GM12872 (cell line): ENCODE results near the gene TAF1C.

Experiments
- TF ChIP-seq, protein P1 (sequence below): IDR thresholded peaks from 3 replicates; pipeline ENCODE4 v1.5.1; 2011; ENCODE audit warnings: low read depth, mild to moderate bottlenecking, low read length, moderate library complexity; ENCODE audit not compliant: insufficient read depth

TAF1C gene

DNA sequence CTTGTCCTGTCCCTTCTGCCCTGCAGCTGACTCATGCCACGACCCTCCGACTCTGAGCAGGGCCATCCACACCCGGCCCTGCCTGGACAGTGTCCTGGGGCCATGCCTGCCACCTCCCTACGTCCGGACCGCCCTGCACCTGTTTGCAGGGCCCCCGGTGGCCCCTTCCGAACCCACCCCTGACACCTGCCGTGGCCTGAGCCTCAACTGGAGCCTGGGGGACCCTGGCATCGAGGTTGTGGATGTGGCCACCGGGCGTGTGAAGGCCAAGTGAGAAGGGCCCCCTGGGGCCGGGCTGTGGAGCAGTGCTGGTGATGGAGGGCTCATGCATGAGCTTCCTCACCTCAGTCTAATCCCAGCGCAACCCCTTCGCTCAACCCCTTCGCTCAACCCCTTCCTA lies 9.2 kb upstream of the TAF1C start:
- TF ChIP-seq, protein P1, sequence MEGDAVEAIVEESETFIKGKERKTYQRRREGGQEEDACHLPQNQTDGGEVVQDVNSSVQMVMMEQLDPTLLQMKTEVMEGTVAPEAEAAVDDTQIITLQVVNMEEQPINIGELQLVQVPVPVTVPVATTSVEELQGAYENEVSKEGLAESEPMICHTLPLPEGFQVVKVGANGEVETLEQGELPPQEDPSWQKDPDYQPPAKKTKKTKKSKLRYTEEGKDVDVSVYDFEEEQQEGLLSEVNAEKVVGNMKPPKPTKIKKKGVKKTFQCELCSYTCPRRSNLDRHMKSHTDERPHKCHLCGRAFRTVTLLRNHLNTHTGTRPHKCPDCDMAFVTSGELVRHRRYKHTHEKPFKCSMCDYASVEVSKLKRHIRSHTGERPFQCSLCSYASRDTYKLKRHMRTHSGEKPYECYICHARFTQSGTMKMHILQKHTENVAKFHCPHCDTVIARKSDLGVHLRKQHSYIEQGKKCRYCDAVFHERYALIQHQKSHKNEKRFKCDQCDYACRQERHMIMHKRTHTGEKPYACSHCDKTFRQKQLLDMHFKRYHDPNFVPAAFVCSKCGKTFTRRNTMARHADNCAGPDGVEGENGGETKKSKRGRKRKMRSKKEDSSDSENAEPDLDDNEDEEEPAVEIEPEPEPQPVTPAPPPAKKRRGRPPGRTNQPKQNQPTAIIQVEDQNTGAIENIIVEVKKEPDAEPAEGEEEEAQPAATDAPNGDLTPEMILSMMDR, result no peak

- TF ChIP-seq, protein P1, result no peak
These were observed 8.6 kb upstream of the TAF1C start for GRCh38 chr16:84195201-84196093.

DNA sequence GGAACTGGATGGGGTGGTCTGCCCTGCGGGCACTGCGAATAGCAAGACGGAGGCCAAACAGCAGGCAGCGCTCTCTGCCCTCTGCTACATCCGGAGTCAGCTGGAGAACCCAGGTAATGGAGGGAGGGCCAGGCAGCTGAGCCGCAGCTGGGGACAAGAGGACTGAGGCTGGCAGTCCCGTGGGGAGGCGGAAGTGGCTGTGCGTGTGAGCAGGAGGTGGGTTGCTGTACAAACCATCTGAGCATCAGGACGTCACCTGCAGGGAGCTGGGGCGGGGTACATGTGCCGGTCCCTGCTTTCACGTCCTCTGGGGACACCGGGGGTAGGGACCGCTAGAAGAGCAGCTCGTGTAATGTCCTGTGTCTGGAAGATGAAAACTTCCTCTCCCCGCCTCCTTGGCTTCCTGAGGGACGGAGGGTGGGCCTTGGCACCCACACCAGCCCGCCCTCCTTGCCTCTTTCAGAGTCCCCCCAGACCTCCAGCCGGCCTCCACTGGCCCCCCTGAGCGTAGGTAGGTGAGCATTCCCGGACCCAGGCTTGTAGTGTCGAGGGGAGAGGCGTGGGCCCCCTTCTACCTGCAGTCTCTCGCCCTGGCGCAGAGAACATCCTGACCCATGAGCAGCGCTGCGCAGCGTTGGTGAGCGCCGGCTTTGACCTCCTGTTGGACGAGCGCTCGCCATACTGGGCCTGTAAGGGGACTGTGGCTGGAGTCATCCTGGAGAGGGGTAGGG lies 7.8 kb upstream of the TAF1C start:
- TF ChIP-seq, protein P1, result no peak

DNA sequence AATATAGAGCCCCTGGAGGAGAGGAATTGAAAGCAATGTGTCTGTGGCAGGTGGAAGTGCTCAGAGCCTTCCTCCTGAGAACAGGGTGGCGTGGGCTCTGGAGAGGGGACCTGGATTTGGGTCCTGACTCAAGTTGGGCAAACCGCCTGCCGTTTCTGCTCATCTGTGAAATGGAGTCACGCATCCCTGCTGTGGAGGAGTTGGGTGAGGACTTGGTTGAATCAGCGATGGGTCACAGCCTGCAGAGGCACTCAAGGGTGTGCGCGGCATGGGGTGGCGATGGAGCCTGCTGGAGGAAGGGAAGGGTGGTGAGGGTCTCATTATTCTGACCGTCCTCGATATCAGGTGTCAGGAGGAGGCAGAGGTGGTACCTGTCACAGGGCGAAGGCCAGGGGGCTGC lies 7.2 kb upstream of the TAF1C start:
- TF ChIP-seq, protein P1, result no peak

GRCh38 chr16:84193480-84193879 lies 6.6 kb upstream of the TAF1C start:
- TF ChIP-seq, protein P1, result no peak

DNA sequence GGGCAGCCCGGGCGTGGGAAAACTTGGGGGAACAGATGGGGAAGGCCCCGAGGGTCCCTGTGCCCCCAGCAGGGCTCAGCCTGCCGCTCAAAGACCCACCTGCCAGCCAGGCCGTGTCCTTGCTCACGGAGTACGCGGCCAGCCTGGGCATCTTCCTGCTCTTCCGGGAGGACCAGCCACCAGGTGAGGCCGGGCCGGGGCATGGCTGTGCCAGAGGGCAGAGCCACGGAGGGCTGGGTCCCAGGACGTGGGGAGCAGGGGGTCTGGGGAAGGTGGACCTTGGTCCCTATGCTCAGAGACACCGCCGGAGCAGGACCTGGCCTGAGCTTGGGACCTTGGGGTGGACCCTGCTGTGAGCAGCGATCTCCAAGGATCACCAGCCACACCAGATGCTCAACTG lies 4.6 kb upstream of the TAF1C start:
- TF ChIP-seq, protein P1, result no peak

- TF ChIP-seq, protein P1, result no peak
These were observed 4.0 kb upstream of the TAF1C start, which contains the start of gene ADAD2 for GRCh38 chr16:84190731-84191388. Gene ADAD2, plus strand, starts transcription at chr16:84191157. Its CDS starts 74 bp downstream, at chr16:84191231.
